GM19025 (cell line): ENCODE measurements around the gene ZRANB3.

Experiments used
- ATAC-seq: cut with Tn5 transposase; IDR thresholded peaks from one replicate; pipeline ENCODE4 v1.9.1; 2021; ENCODE audit warnings: mild to moderate bottlenecking, low read depth, moderate library complexity; ENCODE audit not compliant: unreplicated experiment

ZRANB3 gene

DNA sequence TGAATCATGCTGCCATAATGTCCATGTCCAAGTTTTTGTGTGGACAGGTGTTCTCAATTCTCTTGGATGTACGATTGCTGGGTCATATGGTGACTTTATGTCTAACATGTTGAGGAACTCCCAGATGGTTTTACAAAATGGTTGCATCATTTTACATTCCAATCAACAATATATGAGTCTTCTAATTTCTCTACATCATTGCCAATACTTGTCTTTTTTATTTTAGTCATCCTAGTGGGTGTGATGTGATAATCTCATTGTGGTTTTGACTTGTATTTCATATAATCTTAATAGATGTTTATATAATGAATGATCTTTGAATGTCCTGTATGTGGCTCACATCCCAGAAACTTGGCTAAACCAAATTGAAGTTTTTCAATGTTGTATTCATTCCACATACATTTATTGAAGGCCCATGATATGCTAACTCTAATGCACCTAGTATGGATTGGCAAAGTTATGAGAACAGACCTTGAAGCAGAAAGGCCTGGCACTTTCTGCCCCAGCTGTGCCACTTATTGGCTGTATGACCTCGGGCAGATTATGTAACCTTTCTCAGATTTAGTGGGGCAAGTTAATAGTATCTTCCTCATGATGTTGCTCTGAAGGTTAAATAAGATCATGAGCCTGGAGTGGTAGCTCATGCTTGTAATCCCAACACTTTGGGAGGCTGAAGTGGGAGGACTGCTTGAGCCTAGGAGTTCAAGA is 273.5 kb downstream of the ZRANB3 start:
- no peak for ATAC-seq

DNA sequence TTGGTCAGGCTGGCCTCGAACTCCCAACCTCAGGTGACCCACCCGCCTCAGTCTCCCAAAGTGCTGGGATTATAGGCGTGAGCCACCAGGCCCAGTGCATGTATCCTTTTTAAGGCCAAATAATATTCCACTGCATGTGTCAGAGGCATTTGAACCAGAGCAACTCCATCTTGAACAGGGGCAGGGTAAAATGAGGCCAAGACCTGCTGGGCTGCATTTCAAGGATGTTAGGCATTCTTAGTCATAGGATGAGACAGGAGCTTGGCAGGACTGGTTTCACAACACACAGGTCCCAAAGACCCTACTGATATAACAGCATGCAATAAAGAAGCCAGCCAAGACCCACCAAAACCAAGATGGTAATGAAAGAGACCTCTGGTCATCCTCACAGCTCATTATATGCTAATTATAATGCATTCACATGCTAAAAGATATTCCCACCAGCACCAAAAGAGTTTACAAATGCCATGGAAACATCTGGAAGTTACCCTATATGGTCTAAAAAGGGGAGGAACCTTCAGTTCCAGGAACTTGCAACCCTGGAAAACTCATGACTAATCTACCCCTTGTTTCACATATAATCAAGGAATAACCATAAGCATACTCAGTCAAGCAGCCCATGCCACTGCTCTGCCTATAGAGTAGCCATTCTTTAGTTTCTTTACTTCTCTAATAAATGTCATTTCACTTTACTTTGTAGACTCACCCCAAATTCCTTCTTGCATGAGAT is 274.3 kb downstream of the ZRANB3 start:
- no peak for ATAC-seq

- no peak for ATAC-seq
Observed at GRCh38 chr2:135255208-135255607, 275.8 kb downstream of the ZRANB3 start.

DNA sequence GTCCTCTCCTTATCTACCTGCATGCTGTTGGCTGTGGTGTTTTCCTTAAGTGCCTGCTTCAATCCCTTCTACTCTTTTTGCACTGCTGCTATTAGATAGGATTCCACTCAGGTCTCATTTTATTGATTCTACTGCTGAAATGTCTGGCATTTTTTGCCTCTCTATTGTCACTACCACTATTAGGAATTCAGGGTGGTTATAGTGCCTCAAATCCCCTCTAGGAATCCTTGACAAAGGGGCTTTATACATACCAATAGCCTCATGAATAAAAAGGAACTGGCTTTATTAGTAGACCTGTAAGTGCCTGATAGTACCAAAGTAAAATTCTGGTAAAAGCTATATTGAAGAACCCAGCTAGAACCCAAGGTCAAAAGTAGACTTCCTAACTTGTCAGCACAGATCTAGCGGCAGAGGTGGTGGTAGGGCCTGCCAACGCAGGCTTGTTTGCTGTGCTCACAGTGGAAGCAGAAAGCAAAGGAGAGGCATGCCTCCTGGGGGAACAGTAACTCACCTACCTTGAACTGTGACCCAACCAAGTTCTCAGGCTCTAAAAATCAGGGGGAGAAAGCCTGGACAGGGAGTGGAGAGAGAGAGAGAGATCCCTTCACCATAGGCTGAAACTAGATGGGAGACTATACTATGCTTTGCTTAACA is 278.1 kb downstream of the ZRANB3 start:
- no peak for ATAC-seq

DNA sequence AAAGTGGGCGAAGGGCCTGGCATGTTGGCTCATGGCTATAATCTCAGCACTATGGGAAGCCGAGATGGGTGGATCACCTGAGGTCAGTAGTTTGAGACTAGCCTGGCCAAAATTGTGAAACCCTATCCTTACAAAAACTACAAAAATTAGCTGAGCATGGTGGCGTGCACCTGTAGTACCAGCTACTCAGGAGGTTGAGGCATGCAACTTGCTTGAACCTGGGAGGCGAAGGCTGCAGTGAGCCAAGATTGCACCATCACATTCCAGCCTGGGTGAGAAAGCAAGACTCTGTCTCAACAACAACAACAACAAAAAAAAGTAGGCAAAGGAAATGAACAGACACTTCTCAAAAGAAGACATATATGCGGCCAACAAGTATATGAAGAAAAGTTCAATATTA is 282.4 kb downstream of the ZRANB3 start:
- ATAC-seq: no peak

DNA sequence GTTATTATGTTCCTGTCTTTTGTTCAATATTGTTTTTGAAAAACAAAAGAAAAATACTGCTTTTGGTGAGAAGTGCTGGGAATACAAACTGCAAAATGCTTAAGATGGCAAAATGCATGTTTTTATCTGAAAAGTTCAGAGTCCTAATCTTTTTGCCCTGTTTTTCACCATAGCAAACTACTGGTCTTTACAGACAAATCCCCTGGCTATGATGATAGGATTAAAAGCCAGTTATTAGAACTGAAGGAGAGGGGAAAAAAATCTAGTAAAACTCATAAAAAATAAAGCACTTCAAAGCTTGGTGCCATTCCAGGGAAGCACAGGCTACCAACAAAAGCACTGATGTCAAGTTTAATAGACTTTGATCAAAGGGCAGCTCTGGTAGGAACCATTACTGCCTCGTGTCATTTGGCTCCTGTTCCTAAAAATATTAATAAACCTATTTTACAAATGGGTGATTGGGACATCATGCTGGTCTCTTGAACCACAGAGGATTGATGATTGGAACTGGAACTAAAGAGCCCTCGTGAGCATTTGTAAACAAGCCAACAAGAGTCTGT is 284.2 kb downstream of the ZRANB3 start:
- ATAC-seq: no peak

- ATAC-seq: no peak
Observed at GRCh38 chr2:135245071-135245470, 285.9 kb downstream of the ZRANB3 start.

DNA sequence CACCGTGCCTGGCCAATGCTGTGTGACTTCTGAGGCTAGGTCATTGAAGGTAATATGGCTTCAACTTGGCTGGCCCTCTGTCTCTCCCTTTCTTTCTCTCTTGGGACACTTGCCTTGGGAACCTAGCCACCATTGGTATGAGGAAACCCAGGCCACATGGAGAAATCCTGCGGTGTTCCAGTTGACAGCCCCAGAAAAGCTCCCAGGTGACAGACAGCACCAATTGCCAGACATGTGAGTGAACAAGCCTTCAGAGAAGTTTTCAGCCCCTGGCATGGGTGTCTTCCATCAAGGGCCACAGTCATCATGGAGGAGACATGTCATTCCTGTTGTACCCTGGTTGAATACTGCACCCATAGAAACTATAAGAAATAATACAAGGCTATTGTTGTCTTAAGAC is 292.4 kb downstream of the ZRANB3 start:
- ATAC-seq: no peak

DNA sequence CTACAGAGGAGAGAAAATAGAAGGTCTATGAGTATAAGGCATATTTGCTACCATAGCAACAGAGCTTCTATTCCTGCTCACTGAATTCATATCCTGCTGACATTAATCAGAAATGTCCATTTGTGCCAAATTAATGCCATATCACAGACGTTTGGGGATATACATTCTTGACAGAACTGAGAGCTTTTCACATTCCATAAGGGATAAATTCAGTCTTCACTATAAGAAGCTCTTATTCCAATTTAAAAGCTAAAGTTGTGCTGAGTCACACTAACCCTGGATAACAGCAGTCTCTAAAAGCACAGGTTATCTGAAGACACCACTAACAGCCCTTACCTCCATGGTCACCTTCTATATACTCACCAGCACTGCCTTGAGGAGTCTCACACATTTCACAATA is 300.9 kb downstream of the ZRANB3 start:
- no peak for ATAC-seq

DNA sequence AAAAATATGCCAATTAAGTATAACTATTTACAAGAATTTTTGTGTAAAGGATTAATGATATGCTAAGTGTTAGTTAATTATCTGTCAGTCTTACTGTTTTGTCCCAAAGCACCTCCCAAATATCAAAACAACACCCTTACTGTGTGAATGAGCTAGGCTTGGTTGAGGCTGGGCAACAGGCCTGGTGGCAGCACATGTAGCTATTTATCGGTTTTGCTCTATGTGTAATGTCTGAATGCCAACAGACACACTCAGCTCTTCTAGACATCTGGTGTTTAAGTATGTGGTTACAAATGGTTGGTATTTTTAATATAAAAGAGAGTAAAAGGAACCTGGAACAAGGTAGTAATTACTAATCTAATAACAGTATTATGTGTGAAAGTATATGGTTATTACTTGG is 303.6 kb downstream of the ZRANB3 start:
- ATAC-seq: no peak

GRCh38 chr2:135226961-135227360 is 304.1 kb downstream of the ZRANB3 start:
- ATAC-seq: no peak

DNA sequence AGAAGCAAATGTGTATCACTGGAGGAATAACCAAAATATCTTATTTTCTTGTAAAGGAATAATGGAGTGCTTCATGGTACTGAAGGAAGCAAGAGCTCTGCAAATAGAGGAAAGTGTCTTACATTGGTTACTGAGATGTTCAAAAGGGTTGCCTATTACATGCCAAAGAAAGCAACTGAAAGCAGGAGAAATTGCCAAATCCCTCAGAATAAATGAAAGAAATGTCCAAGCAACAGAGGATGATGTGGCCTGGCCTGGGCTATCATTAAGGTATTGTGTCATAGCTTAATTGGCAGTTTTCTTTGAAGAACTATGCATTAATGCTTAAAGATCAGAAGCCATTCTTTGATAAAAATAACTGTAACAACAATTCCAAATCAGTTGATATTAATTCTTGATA is 305.2 kb downstream of the ZRANB3 start:
- no peak for ATAC-seq

DNA sequence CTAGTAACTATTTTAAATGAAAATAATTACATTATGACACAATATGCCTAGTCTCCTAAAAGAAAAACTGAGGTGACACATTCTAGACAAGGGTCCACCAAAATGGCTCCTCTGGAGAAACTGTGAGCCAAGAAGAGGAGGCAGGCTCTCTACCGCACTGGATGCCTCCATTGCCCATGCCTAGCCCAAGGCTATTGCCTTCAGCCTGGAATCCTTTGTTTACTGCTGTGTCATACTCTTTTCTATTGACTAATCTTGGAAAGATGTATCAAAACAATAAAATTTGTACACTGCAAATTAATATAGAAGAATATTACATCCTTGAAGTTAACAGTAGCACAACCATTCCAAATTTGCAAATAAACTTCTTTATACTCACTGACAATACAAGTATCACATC is 311.8 kb downstream of the ZRANB3 start:
- ATAC-seq: no peak

GRCh38 chr2:135218426-135218825 is 312.6 kb downstream of the ZRANB3 start:
- ATAC-seq: no peak

DNA sequence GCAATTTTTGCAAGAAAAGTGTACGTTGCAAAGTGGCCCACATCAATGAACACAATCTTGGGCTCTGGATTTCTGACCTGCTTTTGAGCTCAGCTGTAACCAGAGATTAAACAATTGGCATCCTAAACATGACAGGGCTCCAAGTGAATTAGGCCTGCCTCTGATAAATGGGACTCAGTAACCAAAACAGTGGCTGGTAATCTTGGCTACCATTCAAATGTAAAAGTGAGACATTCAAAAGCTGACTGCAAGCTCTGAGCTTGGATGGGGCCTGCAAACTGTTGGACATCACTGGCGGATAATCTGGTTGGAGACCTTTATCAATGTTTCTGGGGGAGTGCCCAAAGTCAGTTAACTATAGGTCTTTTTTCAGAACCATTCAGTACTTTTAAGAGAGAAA is 318.3 kb downstream of the ZRANB3 start:
- ATAC-seq: no peak

DNA sequence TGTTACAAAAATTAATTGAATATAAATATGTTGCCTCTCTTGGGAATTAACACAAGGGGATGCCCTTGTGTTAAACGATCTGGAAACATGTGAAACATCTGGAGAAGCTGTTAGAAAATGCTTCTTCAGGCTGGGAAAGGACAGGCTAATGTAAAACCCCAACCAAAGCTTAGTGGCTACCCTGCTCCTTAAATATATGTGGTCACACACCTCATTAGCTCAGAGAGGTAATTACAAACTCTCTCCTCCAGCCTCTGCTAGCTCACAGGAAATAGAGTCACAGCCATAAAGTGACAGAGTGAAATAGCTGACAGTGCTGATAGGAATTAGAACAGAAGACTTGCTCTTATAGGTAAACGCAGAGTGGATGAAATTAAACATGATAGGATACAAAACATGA is 323.0 kb downstream of the ZRANB3 start:
- ATAC-seq: no peak

GRCh38 chr2:135203944-135204343 is 327.1 kb downstream of the ZRANB3 start:
- ATAC-seq: no peak

DNA sequence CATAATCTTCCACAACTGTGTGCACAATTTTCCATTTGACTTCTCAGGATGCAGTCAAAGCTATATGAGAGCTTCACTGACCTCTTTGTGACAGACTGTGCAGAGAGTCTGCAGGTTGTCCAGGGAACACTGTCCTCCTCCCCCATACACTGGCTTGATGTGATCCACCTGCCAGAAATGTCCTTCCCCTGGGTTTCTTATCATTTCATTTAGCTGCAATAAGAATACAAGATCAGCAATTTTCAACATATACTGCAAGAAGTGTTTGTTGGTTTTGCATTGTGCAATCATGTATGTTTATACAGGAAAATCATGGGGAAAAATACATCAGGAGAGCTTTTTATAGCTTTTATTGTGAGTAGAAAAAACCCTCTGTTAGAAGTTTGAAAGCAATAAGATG is 328.3 kb downstream of the ZRANB3 start:
- no peak for ATAC-seq

GRCh38 chr2:135198481-135198880 is 332.5 kb downstream of the ZRANB3 start:
- ATAC-seq: no peak

DNA sequence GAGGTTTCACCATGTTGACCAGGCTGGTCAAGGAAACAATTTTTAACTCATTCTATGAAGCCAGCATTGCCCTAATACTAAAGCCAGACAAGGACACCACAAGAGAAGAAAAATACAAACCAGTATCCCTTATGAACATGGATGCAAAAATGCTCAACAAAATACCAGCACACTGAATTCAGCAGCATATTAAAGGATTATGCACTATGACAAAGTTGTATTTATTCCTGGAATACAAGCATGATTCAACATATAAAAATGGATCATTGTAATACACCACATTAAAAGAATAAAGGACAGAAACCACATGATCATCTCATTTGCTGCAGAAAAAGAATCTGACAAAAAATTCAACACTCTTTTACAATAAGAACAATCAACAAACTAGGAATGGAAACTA is 340.2 kb downstream of the ZRANB3 start:
- no peak for ATAC-seq

GRCh38 chr2:135189148-135189547 is 341.9 kb downstream of the ZRANB3 start:
- ATAC-seq: no peak
